ENCODE results near the gene TRAF2.

DNA sequence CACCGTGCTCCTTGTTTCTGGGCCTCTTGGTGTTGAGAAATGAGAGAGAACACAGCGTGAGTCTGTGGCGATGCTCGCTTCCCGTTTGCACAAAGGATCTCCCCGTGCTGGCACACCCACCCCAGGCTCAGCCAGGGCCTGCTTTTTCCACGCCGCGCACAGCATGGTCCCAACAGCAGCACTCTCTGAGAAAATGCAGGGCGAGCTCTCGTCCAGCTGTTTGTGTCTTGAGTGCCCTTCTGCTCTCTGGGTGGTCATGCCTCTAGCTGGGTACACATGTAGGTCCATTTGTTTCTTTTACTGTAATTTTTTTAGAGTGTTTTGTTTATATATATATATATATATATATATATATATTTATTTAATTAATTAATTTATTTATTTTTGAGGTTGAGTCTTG, 31.6 kb downstream of the TRAF2 start:
- TF ChIP-seq, protein P1, sequence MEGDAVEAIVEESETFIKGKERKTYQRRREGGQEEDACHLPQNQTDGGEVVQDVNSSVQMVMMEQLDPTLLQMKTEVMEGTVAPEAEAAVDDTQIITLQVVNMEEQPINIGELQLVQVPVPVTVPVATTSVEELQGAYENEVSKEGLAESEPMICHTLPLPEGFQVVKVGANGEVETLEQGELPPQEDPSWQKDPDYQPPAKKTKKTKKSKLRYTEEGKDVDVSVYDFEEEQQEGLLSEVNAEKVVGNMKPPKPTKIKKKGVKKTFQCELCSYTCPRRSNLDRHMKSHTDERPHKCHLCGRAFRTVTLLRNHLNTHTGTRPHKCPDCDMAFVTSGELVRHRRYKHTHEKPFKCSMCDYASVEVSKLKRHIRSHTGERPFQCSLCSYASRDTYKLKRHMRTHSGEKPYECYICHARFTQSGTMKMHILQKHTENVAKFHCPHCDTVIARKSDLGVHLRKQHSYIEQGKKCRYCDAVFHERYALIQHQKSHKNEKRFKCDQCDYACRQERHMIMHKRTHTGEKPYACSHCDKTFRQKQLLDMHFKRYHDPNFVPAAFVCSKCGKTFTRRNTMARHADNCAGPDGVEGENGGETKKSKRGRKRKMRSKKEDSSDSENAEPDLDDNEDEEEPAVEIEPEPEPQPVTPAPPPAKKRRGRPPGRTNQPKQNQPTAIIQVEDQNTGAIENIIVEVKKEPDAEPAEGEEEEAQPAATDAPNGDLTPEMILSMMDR (IDR thresholded peaks at IDR 0.05) = no peak
- no peak for TF ChIP-seq EZH2 (IDR thresholded peaks at IDR 0.05; ENCODE audit: borderline replicate concordance, insufficient read depth, low read depth, low read length, poor library complexity, severe bottlenecking)
